Parathyroid adenoma (tissue), 2 donors: ENCODE results near the gene HOXB6.

Experiments used
- H2AFZ ChIP-seq: fragments of 300-600 bp; sonication (generic); one replicate; pipeline ENCODE4 v1.7.0; 2017; ENCODE audit warnings: antibody characterized with exemption, mild to moderate bottlenecking
- H3K27ac ChIP-seq: fragments of 300-600 bp; sonication (generic); one replicate; pipeline ENCODE4 v1.7.0; 2017
- H3K27me3 ChIP-seq: fragments of 300-600 bp; sonication (generic); one replicate; pipeline ENCODE4 v1.7.0; 2017; ENCODE audit warnings: low read length; ENCODE audit not compliant: control insufficient read depth, insufficient read depth
- H3K36me3 ChIP-seq: fragments of 300-600 bp; sonication (generic); one replicate; pipeline ENCODE4 v1.7.0; 2017; ENCODE audit warnings: low read length; ENCODE audit not compliant: control insufficient read depth, insufficient read depth
- H3K4me1 ChIP-seq: fragments of 300-600 bp; sonication (generic); one replicate; pipeline ENCODE4 v1.7.0; 2017; ENCODE audit warnings: control low read depth
- H3K4me2 ChIP-seq: fragments of 300-600 bp; sonication (generic); one replicate; pipeline ENCODE4 v1.7.0; 2017; ENCODE audit warnings: low read length
- H3K4me3 ChIP-seq: fragments of 300-600 bp; sonication (generic); one replicate; pipeline ENCODE4 v1.7.0; 2017; ENCODE audit warnings: low read depth, low read length
- H3K79me2 ChIP-seq: fragments of 300-600 bp; sonication (generic); one replicate; pipeline ENCODE4 v1.7.0; 2017; ENCODE audit warnings: control low read depth
- H3K9ac ChIP-seq: fragments of 300-600 bp; sonication (generic); one replicate; pipeline ENCODE4 v1.7.0; 2017; ENCODE audit warnings: mild to moderate bottlenecking
- H3K9me3 ChIP-seq: fragments of 300-600 bp; sonication (generic); one replicate; pipeline ENCODE4 v1.7.0; 2017; ENCODE audit warnings: low read length; ENCODE audit not compliant: control insufficient read depth
- TF ChIP-seq, protein P1 (sequence below): fragments of 300-600 bp; sonication (generic); IDR thresholded peaks from one replicate; pipeline ENCODE4 v1.7.0; 2017; ENCODE audit warnings: antibody characterized with exemption, mild to moderate bottlenecking
- donor health status: primary hyperparathyroidism.

The HOXB6 gene

DNA sequence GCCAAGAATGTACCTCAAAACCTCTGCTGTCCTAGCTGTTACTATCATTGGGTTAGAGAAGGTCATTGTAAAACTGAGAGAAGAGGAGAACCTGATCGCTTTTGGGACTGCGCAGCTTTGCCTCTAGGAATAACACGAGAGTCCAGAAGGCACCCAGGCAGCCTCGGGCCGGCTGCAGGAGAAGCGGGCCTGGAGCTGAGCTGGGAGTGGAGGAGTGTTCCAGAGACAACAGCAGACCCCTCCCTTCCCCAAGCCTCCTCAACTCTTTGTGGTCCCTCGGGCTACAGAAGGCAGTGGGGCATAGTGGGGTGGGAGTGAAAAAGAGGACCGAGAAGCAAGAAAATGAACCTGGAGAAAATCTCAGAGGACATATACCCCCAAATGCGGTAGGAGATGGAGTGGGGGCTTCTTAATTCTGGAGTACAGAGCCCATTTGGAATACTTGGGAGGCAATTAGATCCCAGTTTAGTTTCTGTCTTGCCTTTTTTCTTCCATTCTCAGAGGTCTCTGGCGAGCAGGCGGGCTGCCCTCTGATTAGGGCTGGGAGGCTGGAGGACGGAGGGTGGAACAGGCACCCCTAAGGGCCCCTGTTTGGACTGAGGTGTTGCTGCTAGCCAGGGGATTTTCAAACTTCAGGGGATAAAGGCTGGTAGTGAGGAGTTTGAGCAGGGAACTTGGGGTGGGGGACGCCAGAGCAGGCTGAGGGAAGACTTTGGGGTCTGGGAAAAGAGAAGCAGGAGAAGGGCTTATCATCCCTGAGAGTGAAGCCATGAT, 46.5 kb downstream of the HOXB6 start:
- TF ChIP-seq, protein P1, sequence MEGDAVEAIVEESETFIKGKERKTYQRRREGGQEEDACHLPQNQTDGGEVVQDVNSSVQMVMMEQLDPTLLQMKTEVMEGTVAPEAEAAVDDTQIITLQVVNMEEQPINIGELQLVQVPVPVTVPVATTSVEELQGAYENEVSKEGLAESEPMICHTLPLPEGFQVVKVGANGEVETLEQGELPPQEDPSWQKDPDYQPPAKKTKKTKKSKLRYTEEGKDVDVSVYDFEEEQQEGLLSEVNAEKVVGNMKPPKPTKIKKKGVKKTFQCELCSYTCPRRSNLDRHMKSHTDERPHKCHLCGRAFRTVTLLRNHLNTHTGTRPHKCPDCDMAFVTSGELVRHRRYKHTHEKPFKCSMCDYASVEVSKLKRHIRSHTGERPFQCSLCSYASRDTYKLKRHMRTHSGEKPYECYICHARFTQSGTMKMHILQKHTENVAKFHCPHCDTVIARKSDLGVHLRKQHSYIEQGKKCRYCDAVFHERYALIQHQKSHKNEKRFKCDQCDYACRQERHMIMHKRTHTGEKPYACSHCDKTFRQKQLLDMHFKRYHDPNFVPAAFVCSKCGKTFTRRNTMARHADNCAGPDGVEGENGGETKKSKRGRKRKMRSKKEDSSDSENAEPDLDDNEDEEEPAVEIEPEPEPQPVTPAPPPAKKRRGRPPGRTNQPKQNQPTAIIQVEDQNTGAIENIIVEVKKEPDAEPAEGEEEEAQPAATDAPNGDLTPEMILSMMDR: no peak
- Histone ChIP-seq H3K4me2 (no peak overlapping the region), H3K9ac (no peak overlapping the region), H3K9me3 (no peaks in the 10 kb centered on the region), H2AFZ (no peak overlapping the region), H3K27ac (no peak overlapping the region), H3K4me1 (no peaks in the 10 kb centered on the region), H3K36me3 (no peaks in the 10 kb centered on the region), H3K27me3 (no peaks in the 10 kb centered on the region), H3K79me2 (no peaks in the 10 kb centered on the region), H3K4me3 (no peak overlapping the region)

DNA sequence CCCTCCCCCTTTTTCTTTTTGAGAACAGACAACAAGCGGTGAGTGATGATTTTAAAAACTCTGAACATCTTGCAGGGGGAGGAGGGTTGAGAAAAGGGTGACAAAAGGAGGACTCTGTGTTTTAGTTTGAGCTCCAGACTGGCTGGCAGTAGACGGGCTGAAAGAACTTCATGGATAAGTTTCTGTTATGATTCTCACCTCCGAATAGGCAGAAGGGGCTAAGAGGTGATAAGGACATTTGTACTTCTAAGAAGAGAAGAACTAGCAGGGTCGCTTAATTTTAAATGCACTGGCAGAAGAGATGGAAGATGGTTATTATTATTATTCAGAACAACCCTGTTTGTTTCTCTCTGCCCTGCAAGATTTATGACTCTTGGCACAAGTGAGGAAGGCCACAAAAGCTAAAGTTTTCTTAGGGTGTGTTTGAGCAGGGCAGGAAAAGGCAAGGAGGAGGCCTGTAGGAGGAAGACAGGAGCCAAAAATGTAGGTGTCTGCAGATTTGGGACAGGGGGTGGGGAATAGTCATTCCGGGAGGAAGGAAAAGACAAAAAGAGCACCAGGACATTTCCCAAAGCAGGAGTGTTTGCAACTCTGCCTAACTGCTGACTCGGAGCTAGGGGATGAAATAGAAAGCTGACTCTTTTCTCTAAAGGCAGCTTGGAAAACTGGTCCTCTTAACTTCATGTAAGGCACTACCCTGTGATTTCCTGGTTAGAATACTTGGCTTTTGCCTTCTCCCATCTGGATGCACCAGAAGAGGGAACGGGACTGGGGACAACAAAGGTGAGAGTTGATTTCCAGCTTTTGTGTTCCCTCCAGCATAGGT, 48.0 kb downstream of the HOXB6 start:
- Histone ChIP-seq H3K9ac (no peak overlapping the region), H3K4me2 (peak overlapping the region; percentile 40), H3K79me2 (no peaks in the 10 kb centered on the region), H3K27me3 (no peaks in the 10 kb centered on the region), H3K4me3 (no peak overlapping the region), H2AFZ (no peak overlapping the region), H3K36me3 (no peaks in the 10 kb centered on the region), H3K27ac (no peak overlapping the region), H3K4me1 (no peaks in the 10 kb centered on the region), H3K9me3 (no peaks in the 10 kb centered on the region)
- TF ChIP-seq, protein P1: no peak

DNA sequence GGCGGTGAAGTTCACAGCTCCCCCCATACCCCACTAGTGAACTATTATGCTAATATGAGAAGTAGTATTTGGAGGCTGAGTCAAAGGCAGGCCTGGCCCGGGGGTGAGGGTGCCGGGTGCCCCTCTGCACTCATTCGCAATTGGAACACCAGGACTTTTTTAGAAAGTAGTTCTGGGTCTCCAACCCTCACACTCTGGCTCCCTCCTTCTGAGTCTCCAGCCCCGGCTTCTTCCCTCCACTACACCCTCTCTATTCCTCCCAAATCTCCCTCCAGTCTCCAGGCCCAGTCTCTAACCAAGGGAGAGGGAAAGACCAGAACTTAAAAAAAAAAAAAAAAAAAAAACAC, 48.6 kb downstream of the HOXB6 start:
- Histone ChIP-seq H3K4me3 (peak overlapping the region; percentile 19), H3K27me3 (no peaks in the 10 kb centered on the region), H3K36me3 (no peaks in the 10 kb centered on the region), H3K4me2 (peak overlapping the region; percentile 53), H3K9ac (no peak overlapping the region), H3K4me1 (no peaks in the 10 kb centered on the region), H3K9me3 (no peaks in the 10 kb centered on the region), H3K79me2 (no peaks in the 10 kb centered on the region), H3K27ac (no peak overlapping the region), H2AFZ (no peak overlapping the region)
- TF ChIP-seq, protein P1: no peak

DNA sequence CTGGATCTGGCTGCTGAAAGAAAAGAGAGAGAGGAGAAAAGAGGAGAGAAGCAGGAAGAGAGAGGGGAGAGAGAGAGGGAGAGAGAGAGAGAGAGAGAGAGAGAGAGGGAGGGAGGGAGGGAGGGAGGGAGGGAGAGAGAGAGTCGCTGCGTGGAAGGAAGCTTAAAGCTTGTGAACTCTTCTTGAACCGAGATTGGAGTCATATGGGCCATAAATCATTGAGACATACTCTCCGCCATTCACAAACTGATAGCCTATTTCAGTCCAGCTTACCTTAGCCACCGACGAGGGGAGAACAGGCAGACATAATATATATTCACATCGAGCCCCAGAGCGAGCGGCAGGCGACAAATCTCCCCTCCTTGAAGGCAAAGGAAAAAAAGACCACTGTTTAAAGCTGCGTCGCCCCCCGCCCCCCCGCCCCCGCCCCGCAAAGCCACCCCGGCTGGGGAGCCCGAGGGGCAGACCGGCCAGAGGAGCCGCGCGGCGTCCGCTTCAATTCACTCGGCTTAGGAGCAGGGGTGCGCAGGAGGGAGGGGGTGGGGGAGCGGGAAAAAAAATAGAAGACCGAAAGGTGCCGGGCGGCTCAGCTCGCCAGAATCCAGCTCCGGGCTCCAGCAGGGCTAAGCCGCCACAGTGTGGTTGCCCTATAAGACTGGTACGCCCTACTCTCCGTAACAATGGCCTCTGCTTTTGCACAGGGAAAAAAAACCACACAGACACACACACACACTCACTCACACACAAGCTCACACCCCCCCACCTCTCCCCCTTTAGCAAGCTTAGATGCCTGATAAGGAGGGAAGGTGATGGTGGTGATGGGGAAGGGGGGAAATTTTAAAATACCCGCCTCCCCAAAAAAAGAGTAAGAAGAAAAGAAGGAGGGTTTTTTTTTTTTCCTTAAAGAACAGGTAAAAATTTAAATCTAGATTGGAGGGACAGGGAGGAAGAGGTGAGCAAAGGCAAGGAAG, 49.2 kb downstream of the HOXB6 start:
- Histone ChIP-seq H3K79me2 (no peaks in the 10 kb centered on the region), H3K4me2 (peak overlapping the region; percentile 82), H3K27ac (no peak overlapping the region), H3K27me3 (no peaks in the 10 kb centered on the region), H3K4me3 (peak overlapping the region; percentile 71), H2AFZ (no peak overlapping the region), H3K9ac (no peak overlapping the region), H3K4me1 (no peaks in the 10 kb centered on the region), H3K9me3 (no peaks in the 10 kb centered on the region), H3K36me3 (no peaks in the 10 kb centered on the region)
- TF ChIP-seq, protein P1: no peak
